Retinal pigment epithelial cell (primary cell): ENCODE measurements around the gene SH3RF3.

Source experiments
- DNase-seq: peaks from one replicate; pipeline ENCODE4 v3.0.0-alpha.2; 2010; ENCODE audit warnings: low read depth
- H3K4me3 ChIP-seq: 2 replicates; pipeline ENCODE4 v1.5.1; 2011; ENCODE audit warnings: mild to moderate bottlenecking, low read length, control low read depth, moderate library complexity
- CTCF ChIP-seq: conservative IDR thresholded peaks from 2 replicates; pipeline ENCODE4 v1.5.1; 2011; ENCODE audit warnings: low read depth, low read length, control low read depth, inconsistent platforms

SH3RF3 gene

GRCh38 chr2:109084341-109084740 is 44.7 kb upstream of the SH3RF3 start:
- H3K4me3 ChIP-seq = no peak overlapping the region
- TF ChIP-seq CTCF = no peak
- DNase-seq = no peak

- TF ChIP-seq CTCF = no peak
- H3K4me3 ChIP-seq = no peak overlapping the region
- no peak for DNase-seq
These were observed 42.9 kb upstream of the SH3RF3 start for GRCh38 chr2:109085912-109086742.

- DNase-seq = no peak
- no peak for TF ChIP-seq CTCF
- H3K4me3 ChIP-seq = no peak overlapping the region
These were observed 42.3 kb upstream of the SH3RF3 start for GRCh38 chr2:109086743-109087020.

GRCh38 chr2:109087055-109087663 is 41.8 kb upstream of the SH3RF3 start:
- TF ChIP-seq CTCF = no peak
- DNase-seq = no peak
- no peak overlapping the region for H3K4me3 ChIP-seq

- no peak for TF ChIP-seq CTCF
- DNase-seq = no peak
- no peak overlapping the region for H3K4me3 ChIP-seq
These were observed 39.3 kb upstream of the SH3RF3 start for GRCh38 chr2:109089602-109090300.

GRCh38 chr2:109091526-109091925 is 37.5 kb upstream of the SH3RF3 start:
- no peak for TF ChIP-seq CTCF
- H3K4me3 ChIP-seq = no peak overlapping the region

GRCh38 chr2:109094144-109094543 is 34.9 kb upstream of the SH3RF3 start:
- TF ChIP-seq CTCF = no peak
- no peak overlapping the region for H3K4me3 ChIP-seq
- DNase-seq = no peak

More at GRCh38 chr2:109091526-109091925, 37.5 kb upstream of the SH3RF3 start:
- no peak for DNase-seq
